NCI-H524 (cell line): Measurements from ENCODE around the gene MAML1.

Experiments used
- DNase-seq, 2 experiments: peaks; one replicate each; lab custom pipeline; 2025; lab: John Stamatoyannopoulos, UW

MAML1 gene

GRCh38 chr5:179804555-179804947 is 71.9 kb downstream of the MAML1 start:
- DNase-seq = no peak

GRCh38 chr5:179805070-179805528 is 72.5 kb downstream of the MAML1 start:
- DNase-seq = no peak

GRCh38 chr5:179805529-179806249 is 73.1 kb downstream of the MAML1 start:
- DNase-seq = no peak

- DNase-seq = peak; percentile 42 to 48
Observed at GRCh38 chr5:179806250-179807048, 73.8 kb downstream of the MAML1 start, which contains the start of gene MGAT4B. TSS of gene MGAT4B (minus strand) at chr5:179806866. CDS start at chr5:179806583, 283 bp downstream.

GRCh38 chr5:179812135-179812825 is 79.7 kb downstream of the MAML1 start:
- no peak for DNase-seq

GRCh38 chr5:179812997-179813607 is 80.5 kb downstream of the MAML1 start:
- no peak for DNase-seq

GRCh38 chr5:179814090-179814489 is 81.5 kb downstream of the MAML1 start:
- DNase-seq = no peak

GRCh38 chr5:179815491-179816249 is 83.0 kb downstream of the MAML1 start:
- DNase-seq = no peak

- no peak for DNase-seq
Observed at GRCh38 chr5:179816401-179816795, 83.8 kb downstream of the MAML1 start.

GRCh38 chr5:179816796-179817469 is 84.3 kb downstream of the MAML1 start:
- no peak for DNase-seq

- DNase-seq = no peak
Observed at GRCh38 chr5:179817470-179817840, 84.8 kb downstream of the MAML1 start.

- no peak for DNase-seq
Observed at GRCh38 chr5:179817890-179818745, 85.5 kb downstream of the MAML1 start.

- peak in 1 of 2 experiments; percentile 48 for DNase-seq
Observed at GRCh38 chr5:179818746-179819295, 86.2 kb downstream of the MAML1 start.

GRCh38 chr5:179819296-179820126 is 86.9 kb downstream of the MAML1 start:
- no peak for DNase-seq

- DNase-seq = no peak
Observed at GRCh38 chr5:179820127-179820482, 87.5 kb downstream of the MAML1 start.

- DNase-seq = peak; percentile 23 to 75
Observed at GRCh38 chr5:179820483-179821297, 88.1 kb downstream of the MAML1 start, which contains the start of gene SQSTM1. TSS of gene SQSTM1 (plus strand) at chr5:179820905. CDS start at chr5:179820937, 32 bp downstream.

- peak; percentile 70 to 80 for DNase-seq
Observed at GRCh38 chr5:179821298-179822058, 88.9 kb downstream of the MAML1 start.
